GM10266 (cell line): ENCODE results near the gene EIF3B.

Experiments
- DNase-seq: peaks from one replicate; pipeline ENCODE4 v3.0.0; 2012; ENCODE audit errors: extremely low spot score
- CTCF ChIP-seq: IDR thresholded peaks from 2 replicates; pipeline ENCODE4 v1.5.1; 2012; ENCODE audit warnings: mild to moderate bottlenecking, low read depth; ENCODE audit not compliant: control insufficient read depth, insufficient read depth; ENCODE audit errors: missing control alignments

EIF3B gene

GRCh38 chr7:2417981-2418481 lies 63.4 kb downstream of the EIF3B start:
- DNase-seq: no peak

GRCh38 chr7:2420216-2420933 lies 65.7 kb downstream of the EIF3B start:
- no peak for TF ChIP-seq CTCF
- DNase-seq: no peak

More at GRCh38 chr7:2417981-2418481, 63.4 kb downstream of the EIF3B start:
- TF ChIP-seq CTCF: no peak

GRCh38 chr7:2421943-2422310 lies 67.3 kb downstream of the EIF3B start:
- DNase-seq: no peak
- no peak for TF ChIP-seq CTCF

- DNase-seq: no peak
- TF ChIP-seq CTCF: no peak
These were observed 71.1 kb downstream of the EIF3B start for GRCh38 chr7:2425749-2426148.
